Upper lobe of right lung (tissue), 1 donor: ENCODE results near the gene RPS6KA2. TPM values are rescaled to one million over a fixed set of nuclear protein-coding genes. Genes with fewer than 3 reads are reported as not detected.

Source experiments
- ATAC-seq: fragments of 200-7000 bp; cut with Tn5 transposase; one replicate; pipeline ENCODE4 v1.9.1; 2020; ENCODE audit warnings: mild to moderate bottlenecking, moderate library complexity
- DNase-seq: peaks from one replicate; pipeline ENCODE4 v3.0.0-alpha.2; 2020
- H3K27ac ChIP-seq: fragments of 200-600 bp; one replicate; pipeline ENCODE4 v1.8.0; 2022
- H3K27me3 ChIP-seq: fragments of 200-600 bp; one replicate; pipeline ENCODE4 v1.8.0; 2022; ENCODE audit warnings: mild to moderate bottlenecking
- H3K36me3 ChIP-seq: fragments of 200-600 bp; one replicate; pipeline ENCODE4 v1.8.0; 2022
- H3K4me1 ChIP-seq: fragments of 200-600 bp; one replicate; pipeline ENCODE4 v1.8.0; 2022
- H3K4me3 ChIP-seq: fragments of 200-600 bp; one replicate; pipeline ENCODE4 v1.8.0; 2022; ENCODE audit warnings: mild to moderate bottlenecking
- H3K9me3 ChIP-seq: fragments of 200-600 bp; one replicate; pipeline ENCODE4 v1.8.0; 2022
- CTCF ChIP-seq: fragments of 200-600 bp; IDR thresholded peaks from one replicate; pipeline ENCODE4 v1.8.0; 2022; ENCODE audit warnings: antibody characterized with exemption
- intact Hi-C: fragments of 100-400 bp; cut with DNase I; formaldehyde crosslinking; loops from one replicate; pipeline ENCODE4 v1.11.0; 2022
- total RNA-seq: library from RNA; stranded (reverse); fragmentation: NEBNext Ultra II Directional; extraction: Animal tissue kit (Norgen Biotek cat#: 25700); gene quantifications from one replicate; pipeline ENCODE4 v1.2.1, GENCODE V29; 2021
- donor health status: DM: no; HTN: yes; CAD: no; lungs with severe emphysema.

Gene RPS6KA2
- total RNA-seq, 1 donor from 2014 or later, result 136 TPM

DNA sequence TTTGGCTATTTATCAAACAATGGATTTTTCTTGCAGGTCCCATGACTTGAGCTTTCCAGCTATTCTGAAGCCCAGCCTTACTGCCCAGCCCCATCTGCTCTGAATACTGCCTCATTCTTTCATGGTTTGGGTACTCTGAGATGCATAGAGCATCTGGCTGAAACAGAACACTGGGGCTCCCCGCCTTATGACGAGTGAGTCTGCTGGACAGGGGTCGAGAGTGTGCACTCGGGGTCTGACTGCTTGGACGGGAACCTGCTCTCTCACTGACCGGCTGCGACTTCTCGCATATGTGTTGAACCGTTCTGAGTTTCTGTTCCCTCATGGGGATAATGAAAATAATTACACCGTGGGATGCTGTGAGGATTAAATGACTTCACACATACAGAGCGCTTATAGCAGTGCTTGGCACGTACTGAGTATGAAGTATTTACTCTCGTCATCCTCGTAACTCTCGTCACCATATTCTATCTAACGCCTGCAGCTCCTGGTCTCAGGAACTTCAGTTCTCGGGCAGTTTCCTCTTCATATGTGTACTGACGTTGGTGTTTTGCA is 184.8 kb downstream of the RPS6KA2 start:
- H3K4me1 ChIP-seq, result no peaks in the 10 kb centered on the region
- DNase-seq (no peak), ATAC-seq (no peak)
- no peaks in the 10 kb centered on the region for H3K9me3 ChIP-seq
- intact Hi-C loops, result no loop called here
- H3K27me3 ChIP-seq, result no peaks in the 10 kb centered on the region
- H3K4me3 ChIP-seq, result no peak overlapping the region
- H3K36me3 ChIP-seq, result peaks cover 58% of the 10 kb centered on the region
- no peak for TF ChIP-seq CTCF
- H3K27ac ChIP-seq, result no peak overlapping the region

- no peaks in the 10 kb centered on the region for H3K4me1 ChIP-seq
- H3K4me3 ChIP-seq, result no peak overlapping the region
- no peak for TF ChIP-seq CTCF
- peaks cover 52% of the 10 kb centered on the region for H3K36me3 ChIP-seq
- intact Hi-C loops, result no loop called here
- no peak overlapping the region for H3K27ac ChIP-seq
- ATAC-seq, result peak; percentile 14
- no peaks in the 10 kb centered on the region for H3K9me3 ChIP-seq
- H3K27me3 ChIP-seq, result no peaks in the 10 kb centered on the region
- peak; percentile 45 for DNase-seq
Observed at GRCh38 chr6:166441325-166442078, 185.5 kb downstream of the RPS6KA2 start.

GRCh38 chr6:166440729-166441128 is 186.3 kb downstream of the RPS6KA2 start:
- Histone ChIP-seq H3K27me3 (no peaks in the 10 kb centered on the region), H3K9me3 (no peaks in the 10 kb centered on the region), H3K36me3 (peaks cover 50% of the 10 kb centered on the region), H3K4me1 (peaks cover 3% of the 10 kb centered on the region), H3K4me3 (no peak overlapping the region), H3K27ac (no peak overlapping the region)
- no peak for TF ChIP-seq CTCF
- intact Hi-C loops, result no loop called here
- DNase-seq (no peak), ATAC-seq (no peak)

- no peaks in the 10 kb centered on the region for H3K27me3 ChIP-seq
- no peaks in the 10 kb centered on the region for H3K9me3 ChIP-seq
- ATAC-seq (no peak), DNase-seq (no peak)
- intact Hi-C loops, result no loop called here
- TF ChIP-seq CTCF, result no peak
- H3K4me3 ChIP-seq, result no peak overlapping the region
- peaks cover 46% of the 10 kb centered on the region for H3K36me3 ChIP-seq
- H3K4me1 ChIP-seq, result peaks cover 3% of the 10 kb centered on the region
- H3K27ac ChIP-seq, result no peak overlapping the region
Observed at GRCh38 chr6:166440106-166440505, 186.9 kb downstream of the RPS6KA2 start.

DNA sequence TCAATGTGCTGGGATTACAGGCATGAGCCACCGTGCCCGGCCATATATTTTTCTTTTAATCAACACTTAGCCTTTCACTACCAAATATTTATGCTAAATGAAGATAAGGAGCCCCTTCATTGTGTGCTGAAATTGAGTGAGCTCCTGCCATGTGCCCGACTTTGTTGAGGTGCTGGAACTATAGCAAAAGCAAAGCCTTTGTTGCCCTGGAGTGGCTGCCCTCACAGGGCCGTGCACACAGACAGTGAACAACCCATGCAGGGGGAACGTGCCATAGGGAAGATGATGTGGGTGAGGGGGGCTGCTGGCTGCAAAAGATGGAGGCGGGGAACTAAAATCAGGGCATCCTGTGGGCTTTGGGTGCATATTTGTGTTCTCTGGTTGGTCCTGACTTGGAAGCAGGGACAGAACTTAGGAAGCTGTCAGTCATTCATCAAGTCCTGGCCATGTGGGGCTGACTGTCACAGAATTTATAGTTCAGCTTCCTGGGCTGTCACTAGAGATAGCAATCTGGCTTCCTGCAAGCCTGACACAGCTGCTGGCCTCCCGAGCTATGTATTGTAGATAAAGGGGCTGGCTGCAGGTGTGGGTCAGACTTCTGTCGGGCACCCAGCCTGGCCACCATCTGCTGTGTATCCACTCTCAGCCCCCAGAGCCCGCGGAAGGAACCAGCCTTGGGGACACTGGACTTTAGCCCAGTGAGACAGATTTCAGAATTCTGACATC is 187.5 kb downstream of the RPS6KA2 start:
- DNase-seq, result no peak
- H3K36me3 ChIP-seq, result peaks cover 43% of the 10 kb centered on the region
- ATAC-seq, result peak; percentile 34

More for the DNA sequence above, 187.5 kb downstream of the RPS6KA2 start:
- Histone ChIP-seq H3K4me3 (no peak overlapping the region), H3K27ac (no peak overlapping the region), H3K4me1 (peaks cover 3% of the 10 kb centered on the region), H3K9me3 (no peaks in the 10 kb centered on the region), H3K27me3 (no peaks in the 10 kb centered on the region)
- intact Hi-C loops, result no loop called here
- no peak for TF ChIP-seq CTCF
